HFF-Myc (cell line): ENCODE results near the gene AGAP2.
A peak's percentile ranks its signal among the peaks of the same experiment; 100 is the strongest.

ENCODE experiments used
- DNase-seq: peaks from one replicate; pipeline ENCODE4 v3.0.0-alpha.2; 2011; ENCODE audit warnings: low read depth; ENCODE audit errors: extremely low read depth
- H3K4me3 ChIP-seq: replicated peaks from 2 replicates; pipeline ENCODE4 v1.5.1; 2011; ENCODE audit warnings: low read depth, mild to moderate bottlenecking, control low read depth, low read length
- CTCF ChIP-seq: IDR thresholded peaks from 2 replicates; pipeline ENCODE4 v1.5.1; 2012; ENCODE audit warnings: mild to moderate bottlenecking, low read depth, low read length, control low read depth; ENCODE audit errors: missing control alignments

Gene AGAP2

GRCh38 chr12:57757771-57758170 is 19.2 kb upstream of the AGAP2 start:
- DNase-seq, result no peak
- H3K4me3 ChIP-seq, result no peak overlapping the region
- no peak for TF ChIP-seq CTCF

GRCh38 chr12:57756406-57757341 is 18.1 kb upstream of the AGAP2 start:
- DNase-seq, result no peak
- peak; percentile 61 for TF ChIP-seq CTCF
- H3K4me3 ChIP-seq, result no peak overlapping the region; the same call in 1 of the 2 replicates

GRCh38 chr12:57755454-57756372 is 17.2 kb upstream of the AGAP2 start:
- DNase-seq, result no peak
- peak overlapping the region; percentile 47 for H3K4me3 ChIP-seq
- TF ChIP-seq CTCF, result no peak

GRCh38 chr12:57755194-57755453 is 16.6 kb upstream of the AGAP2 start:
- no peak for TF ChIP-seq CTCF
- peak overlapping the region; percentile 47 for H3K4me3 ChIP-seq
- no peak for DNase-seq

GRCh38 chr12:57754411-57755193 is 16.1 kb upstream of the AGAP2 start, which contains the start of gene MARCHF9:
MARCHF9 (plus strand) TSS chr12:57755103; CDS start chr12:57755529, 426 bp downstream.
- no peak for DNase-seq
- no peak for TF ChIP-seq CTCF
- peak within 1 kb of the TSS; percentile 47 for H3K4me3 ChIP-seq

- no peak overlapping the region for H3K4me3 ChIP-seq
- TF ChIP-seq CTCF, result no peak
- DNase-seq, result no peak
These were observed 15.3 kb upstream of the AGAP2 start for GRCh38 chr12:57753756-57754337.
